ENCODE measurements around the gene RCAN2.
"Not testable (repeated sequence)": the region's sequence is repeated elsewhere in the genome, so short reads cannot be mapped to it uniquely, and the experiment has no call there.

Gene RCAN2

DNA sequence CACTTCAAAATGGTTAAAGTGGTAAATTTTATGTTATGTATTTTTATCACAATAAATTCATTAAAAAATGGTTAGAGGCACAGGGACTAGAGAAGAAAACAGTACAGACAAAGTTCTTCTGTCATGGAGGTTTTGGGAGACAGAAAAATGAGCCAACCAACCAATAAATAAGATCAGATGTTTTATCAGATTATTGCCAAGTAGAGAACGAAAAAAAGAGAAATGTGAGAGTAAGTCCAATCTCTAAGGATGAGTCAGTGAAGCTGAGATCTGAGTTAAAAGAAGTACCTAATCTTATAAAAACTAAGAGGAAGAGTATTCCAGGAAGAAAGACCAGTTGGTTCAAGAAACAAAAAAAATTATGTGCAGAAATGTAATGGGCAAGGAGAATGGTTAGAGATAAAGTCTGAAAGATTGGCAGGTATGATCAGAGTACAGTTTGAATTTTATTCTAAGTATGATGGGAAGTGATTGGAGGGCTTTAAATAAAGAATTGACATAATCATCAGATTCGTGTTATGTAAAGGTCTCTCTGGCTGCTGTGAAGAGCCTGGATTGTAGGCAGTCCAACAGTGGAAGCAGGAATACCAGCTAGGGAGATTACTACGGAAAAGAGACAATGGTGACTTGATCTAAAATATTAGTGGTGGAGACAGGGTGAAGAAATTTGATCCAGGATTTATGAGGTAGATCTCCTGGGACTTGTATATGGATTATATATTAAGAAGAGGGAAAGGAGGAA lies 79.6 kb downstream of the RCAN2 start:
- TF ChIP-seq, protein P1, sequence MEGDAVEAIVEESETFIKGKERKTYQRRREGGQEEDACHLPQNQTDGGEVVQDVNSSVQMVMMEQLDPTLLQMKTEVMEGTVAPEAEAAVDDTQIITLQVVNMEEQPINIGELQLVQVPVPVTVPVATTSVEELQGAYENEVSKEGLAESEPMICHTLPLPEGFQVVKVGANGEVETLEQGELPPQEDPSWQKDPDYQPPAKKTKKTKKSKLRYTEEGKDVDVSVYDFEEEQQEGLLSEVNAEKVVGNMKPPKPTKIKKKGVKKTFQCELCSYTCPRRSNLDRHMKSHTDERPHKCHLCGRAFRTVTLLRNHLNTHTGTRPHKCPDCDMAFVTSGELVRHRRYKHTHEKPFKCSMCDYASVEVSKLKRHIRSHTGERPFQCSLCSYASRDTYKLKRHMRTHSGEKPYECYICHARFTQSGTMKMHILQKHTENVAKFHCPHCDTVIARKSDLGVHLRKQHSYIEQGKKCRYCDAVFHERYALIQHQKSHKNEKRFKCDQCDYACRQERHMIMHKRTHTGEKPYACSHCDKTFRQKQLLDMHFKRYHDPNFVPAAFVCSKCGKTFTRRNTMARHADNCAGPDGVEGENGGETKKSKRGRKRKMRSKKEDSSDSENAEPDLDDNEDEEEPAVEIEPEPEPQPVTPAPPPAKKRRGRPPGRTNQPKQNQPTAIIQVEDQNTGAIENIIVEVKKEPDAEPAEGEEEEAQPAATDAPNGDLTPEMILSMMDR (IDR thresholded peaks at IDR 0.05; ENCODE audit: low read depth, low read length): no peak
- in situ Hi-C loops (cut with HindIII; ENCODE audit: low sequenced_read_pairs): no loop called here
- no peak overlapping the region for H3K4me3 ChIP-seq (ENCODE audit: low read depth, low read length)
- no peak for DNase-seq (ENCODE audit: low read depth, low spot score)

- no peak overlapping the region for H3K4me3 ChIP-seq (ENCODE audit: low read depth, low read length)
- DNase-seq (ENCODE audit: low read depth, low spot score): peak; percentile 47
- in situ Hi-C loops (cut with HindIII; ENCODE audit: low sequenced_read_pairs): no loop called here
- TF ChIP-seq, protein P1 (IDR thresholded peaks at IDR 0.05; ENCODE audit: low read depth, low read length): peak; percentile 47
Observed at GRCh38 chr6:46410334-46410953, 80.8 kb downstream of the RCAN2 start.

GRCh38 chr6:46407776-46408530 lies 83.3 kb downstream of the RCAN2 start:
- no peak for DNase-seq (ENCODE audit: low read depth, low spot score)
- in situ Hi-C loops (cut with HindIII; ENCODE audit: low sequenced_read_pairs): no loop called here
- TF ChIP-seq, protein P1 (IDR thresholded peaks at IDR 0.05; ENCODE audit: low read depth, low read length): no peak
- H3K4me3 ChIP-seq (ENCODE audit: low read depth, low read length): no peak overlapping the region

DNA sequence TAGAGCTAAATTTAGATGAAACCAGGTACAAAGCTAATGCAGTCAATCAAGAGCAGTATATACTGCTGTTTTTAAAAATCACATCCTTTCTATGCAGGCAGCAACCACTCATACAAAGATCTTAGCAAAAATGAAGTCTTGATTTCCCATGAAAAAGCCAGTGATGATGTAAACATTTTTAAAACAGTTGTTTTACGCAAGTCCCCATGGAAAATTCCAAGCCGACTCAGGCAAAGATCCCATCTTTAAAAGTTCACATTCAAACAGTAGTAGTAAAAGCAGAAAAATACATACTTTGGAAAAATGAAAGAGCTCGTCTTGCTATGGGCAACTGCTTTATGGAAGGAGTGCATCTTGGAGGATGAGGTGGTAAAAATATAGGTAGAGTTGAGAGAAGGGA lies 84.0 kb downstream of the RCAN2 start:
- TF ChIP-seq, protein P1 (IDR thresholded peaks at IDR 0.05; ENCODE audit: low read depth, low read length): no peak
- in situ Hi-C loops (cut with HindIII; ENCODE audit: low sequenced_read_pairs): no loop called here
- no peak for DNase-seq (ENCODE audit: low read depth, low spot score)
- no peak overlapping the region for H3K4me3 ChIP-seq (ENCODE audit: low read depth, low read length)

DNA sequence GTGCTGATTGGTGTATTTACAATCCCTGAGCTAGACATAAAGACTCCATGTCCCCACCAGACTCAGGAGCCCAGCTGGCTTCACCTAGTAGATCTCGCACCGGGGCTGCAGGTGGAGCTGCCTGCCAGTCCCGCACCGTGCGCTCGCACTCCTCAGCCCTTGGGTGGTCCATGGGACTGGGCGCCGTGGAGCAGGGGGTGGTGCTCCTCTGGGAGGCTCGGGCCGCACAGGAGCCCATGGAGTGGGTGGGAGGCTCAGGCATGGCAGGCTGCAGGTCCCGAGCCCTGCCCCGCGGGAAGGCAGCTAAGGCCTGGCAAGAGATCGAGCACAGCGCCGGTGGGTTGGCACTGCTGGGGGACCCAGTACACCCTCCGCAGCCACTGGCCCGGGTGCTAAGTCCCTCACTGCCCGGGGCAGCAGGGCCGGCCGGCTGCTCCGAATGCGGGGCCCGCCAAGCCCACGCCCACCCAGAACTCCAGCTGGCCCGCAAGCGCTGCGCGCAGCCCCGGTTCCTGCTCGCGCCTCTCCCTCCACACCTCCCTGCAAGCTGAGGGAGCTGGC lies 85.5 kb downstream of the RCAN2 start:
- H3K4me3 ChIP-seq (ENCODE audit: low read depth, low read length); DNase-seq (ENCODE audit: low read depth, low spot score); in situ Hi-C loops (cut with HindIII; ENCODE audit: low sequenced_read_pairs): not testable (repeated sequence)

GRCh38 chr6:46400898-46401297 lies 90.4 kb downstream of the RCAN2 start:
- TF ChIP-seq, protein P1 (IDR thresholded peaks at IDR 0.05; ENCODE audit: low read depth, low read length): no peak
- in situ Hi-C loops (cut with HindIII; ENCODE audit: low sequenced_read_pairs): no loop called here
- no peak overlapping the region for H3K4me3 ChIP-seq (ENCODE audit: low read depth, low read length)
- no peak for DNase-seq (ENCODE audit: low read depth, low spot score)

Measured in astrocyte of the spinal cord (primary cell).